Stimulated activated CD4-positive, alpha-beta T cell treated with anti-CD3 and anti-CD28 coated beads, Interleukin-1b, Interleukin-23, amount 100 ng/mL, for 48 hours (primary cell): ENCODE data around the gene PLEK2.

Source experiments
- DNase-seq: peaks from one replicate; pipeline ENCODE4 v3.0.0-alpha.2; 2020

Gene PLEK2

GRCh38 chr14:67396381-67396970 is 15.5 kb downstream of the PLEK2 start:
- no peak for DNase-seq

- no peak for DNase-seq
Measured at GRCh38 chr14:67395876-67396189, 16.1 kb downstream of the PLEK2 start.

GRCh38 chr14:67395086-67395875 is 16.7 kb downstream of the PLEK2 start:
- DNase-seq: no peak

- DNase-seq: no peak
Measured at GRCh38 chr14:67393689-67394088, 18.3 kb downstream of the PLEK2 start.

GRCh38 chr14:67392800-67393199 is 19.2 kb downstream of the PLEK2 start:
- no peak for DNase-seq

- no peak for DNase-seq
Measured at GRCh38 chr14:67392123-67392522, 19.8 kb downstream of the PLEK2 start.

- no peak for DNase-seq
Measured at GRCh38 chr14:67391268-67391667, 20.7 kb downstream of the PLEK2 start.

- no peak for DNase-seq
Measured at GRCh38 chr14:67389811-67390534, 22.0 kb downstream of the PLEK2 start.

- no peak for DNase-seq
Measured at GRCh38 chr14:67389275-67389674, 22.7 kb downstream of the PLEK2 start.

- DNase-seq: no peak
Measured at GRCh38 chr14:67387195-67387594, 24.8 kb downstream of the PLEK2 start.

- DNase-seq: no peak
Measured at GRCh38 chr14:67385618-67386017, 26.3 kb downstream of the PLEK2 start.

GRCh38 chr14:67385120-67385519 is 26.8 kb downstream of the PLEK2 start:
- no peak for DNase-seq

GRCh38 chr14:67377916-67378315 is 34.0 kb downstream of the PLEK2 start:
- DNase-seq: no peak

- no peak for DNase-seq
Measured at GRCh38 chr14:67373347-67373746, 38.6 kb downstream of the PLEK2 start.

- DNase-seq: no peak
Measured at GRCh38 chr14:67372833-67373232, 39.1 kb downstream of the PLEK2 start.

GRCh38 chr14:67371247-67372148 is 40.5 kb downstream of the PLEK2 start:
- DNase-seq: no peak

- no peak for DNase-seq
Measured at GRCh38 chr14:67370830-67371229, 41.1 kb downstream of the PLEK2 start.

- DNase-seq: no peak
Measured at GRCh38 chr14:67365476-67365875, 46.5 kb downstream of the PLEK2 start.

- no peak for DNase-seq
Measured at GRCh38 chr14:67360470-67361206, 51.3 kb downstream of the PLEK2 start.

GRCh38 chr14:67359775-67360469 is 52.0 kb downstream of the PLEK2 start, which contains the start of the genes ATP6V1D and EIF2S1:
TSS of gene ATP6V1D (minus strand) at chr14:67359804. CDS start at chr14:67359698, 106 bp downstream.
TSS of gene EIF2S1 (plus strand) at chr14:67360328. CDS start at chr14:67364768, 4,440 bp downstream.
- peak; percentile 99 for DNase-seq
